EH (cell line): ENCODE data around the gene BTN3A1.
"Not testable (repeated sequence)": the region's sequence is repeated elsewhere in the genome, so short reads cannot be mapped to it uniquely, and the experiment has no call there.

Experiments
- DNase-seq: peaks from one replicate; pipeline ENCODE4 v3.0.0-alpha.2; 2015; ENCODE audit warnings: low read depth

The BTN3A1 gene

DNA sequence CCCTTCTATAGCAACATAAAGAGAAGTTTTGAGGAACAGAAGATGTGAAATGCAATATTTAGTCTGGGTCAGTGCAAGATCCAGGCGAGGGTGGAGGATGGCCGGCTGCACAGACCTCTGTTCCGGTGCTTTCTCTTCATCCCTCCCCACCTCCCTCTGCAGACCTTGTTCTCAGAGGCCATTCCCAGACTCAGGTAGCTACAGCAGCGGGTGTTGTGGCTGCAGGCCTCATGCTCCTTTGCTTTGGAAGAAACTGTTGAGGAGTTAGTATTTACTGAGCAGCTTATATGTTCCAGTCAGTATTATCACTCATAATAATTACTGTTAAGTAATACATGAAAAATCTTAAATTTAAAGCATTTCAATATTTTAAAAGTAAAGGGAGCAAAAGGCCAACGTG, 39.9 kb downstream of the BTN3A1 start:
- DNase-seq = no peak

DNA sequence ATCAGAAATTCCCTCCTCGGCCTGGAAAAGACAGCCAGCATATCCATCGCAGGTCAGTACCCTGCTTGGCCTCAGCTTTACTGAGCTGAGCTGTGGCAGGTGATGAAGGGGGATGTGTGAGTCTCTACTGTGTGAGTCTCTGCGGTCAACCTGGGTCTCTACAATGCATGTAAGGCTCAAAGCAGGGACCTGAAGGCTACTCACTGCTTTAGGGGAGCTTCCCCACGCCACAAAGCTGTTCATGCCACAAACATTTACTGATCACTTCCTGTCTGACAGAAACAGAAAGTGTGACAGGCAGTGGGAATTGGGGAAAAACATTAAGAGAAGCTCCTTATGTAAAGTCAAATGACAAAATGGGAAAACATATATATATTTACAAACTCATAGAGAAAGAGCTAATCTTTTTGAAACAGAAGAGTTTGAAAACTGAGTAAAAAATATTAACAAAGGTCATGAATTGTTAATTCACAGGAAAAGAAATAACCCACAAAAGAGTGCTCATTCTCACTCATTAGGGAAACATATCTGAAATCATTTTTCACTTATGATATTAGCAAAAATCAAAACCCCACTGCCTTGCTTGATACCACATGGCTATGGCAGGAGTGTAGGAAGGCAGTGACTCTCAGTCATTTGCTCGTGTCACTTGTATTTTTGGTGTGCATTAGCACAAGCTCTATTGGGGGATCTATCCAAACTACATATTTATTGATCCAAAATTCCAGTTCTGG, 44.0 kb downstream of the BTN3A1 start:
- peak; percentile 9 for DNase-seq

DNA sequence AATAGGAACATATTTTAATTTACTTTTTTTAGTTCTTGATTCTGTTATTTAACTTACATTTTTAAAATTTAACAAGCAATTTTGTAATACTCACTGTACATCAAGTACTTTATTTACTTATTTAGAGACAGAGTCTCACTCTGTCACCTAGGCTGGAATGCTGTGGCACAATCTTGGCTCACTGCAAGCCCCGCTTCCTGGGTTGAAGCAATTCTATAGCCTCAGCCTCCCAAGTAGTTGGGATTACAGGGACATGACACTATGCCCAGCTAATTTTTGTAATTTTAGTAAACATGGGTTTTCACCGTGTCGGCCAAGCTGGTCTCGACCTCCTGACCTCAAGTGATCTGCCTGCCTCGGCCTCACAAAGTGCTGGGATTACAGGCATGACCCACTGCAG, 45.2 kb downstream of the BTN3A1 start:
- DNase-seq = no peak

DNA sequence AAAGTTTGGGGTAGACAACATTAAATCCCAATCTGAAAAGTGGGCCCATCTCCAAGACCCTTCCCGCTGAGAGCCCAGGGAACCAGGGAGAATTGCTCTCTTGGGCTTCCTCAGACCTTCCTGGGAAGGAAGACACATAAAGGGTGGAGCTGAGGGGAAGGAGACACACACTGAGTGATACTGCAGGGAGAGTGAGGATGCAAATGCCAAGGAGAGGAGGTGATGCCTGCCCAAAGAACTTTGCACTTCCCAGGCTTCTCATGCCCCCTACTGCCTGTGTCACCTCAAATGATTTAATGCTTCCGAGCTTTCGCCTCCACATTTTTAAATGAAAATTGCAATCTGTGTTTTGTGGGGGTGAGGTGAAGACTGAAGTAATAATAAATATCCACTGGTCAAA, 48.2 kb downstream of the BTN3A1 start:
- no peak for DNase-seq

DNA sequence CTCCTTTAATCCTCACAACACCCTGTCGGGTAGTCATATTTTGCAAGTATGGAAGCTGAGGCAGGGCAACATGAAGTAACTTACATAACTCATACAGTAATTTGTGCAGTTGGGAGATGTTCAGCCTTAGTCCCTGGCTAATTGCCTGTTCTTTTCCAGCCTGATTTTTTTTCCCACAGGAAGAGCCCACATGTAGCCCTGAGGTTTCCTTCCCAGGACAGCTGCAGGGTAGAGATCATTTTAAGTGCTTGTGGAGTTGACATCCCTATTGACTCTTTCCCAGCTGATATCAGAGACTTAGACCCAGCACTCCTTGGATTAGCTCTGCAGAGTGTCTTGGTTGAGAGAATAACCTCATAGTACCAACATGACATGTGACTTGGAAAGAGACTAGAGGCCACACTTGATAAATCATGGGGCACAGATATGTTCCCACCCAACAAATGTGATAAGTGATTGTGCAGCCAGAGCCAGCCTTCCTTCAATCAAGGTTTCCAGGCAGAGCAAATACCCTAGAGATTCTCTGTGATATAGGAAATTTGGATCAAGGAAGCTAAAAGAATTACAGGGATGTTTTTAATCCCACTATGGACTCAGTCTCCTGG, 50.7 kb downstream of the BTN3A1 start:
- peak; percentile 23 for DNase-seq

DNA sequence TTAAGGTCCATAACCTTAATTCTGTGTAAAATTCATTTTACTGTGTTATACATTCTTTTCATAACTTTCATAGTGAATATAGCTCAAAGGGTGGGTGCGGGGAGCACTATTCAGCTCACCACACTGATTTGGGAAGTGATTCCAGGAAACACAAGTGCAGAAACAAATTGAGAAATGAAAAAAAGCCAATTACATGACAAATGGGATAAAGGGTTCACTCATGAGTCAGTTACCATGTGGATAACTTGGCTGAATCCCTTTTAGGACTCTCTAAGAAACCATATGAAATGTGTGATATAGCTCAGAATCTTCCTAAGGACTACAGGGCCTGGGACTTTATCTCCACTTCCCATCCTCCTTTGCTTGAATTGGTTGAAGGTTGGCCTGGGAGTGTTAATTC, 52.6 kb downstream of the BTN3A1 start:
- peak; percentile 32 for DNase-seq

DNA sequence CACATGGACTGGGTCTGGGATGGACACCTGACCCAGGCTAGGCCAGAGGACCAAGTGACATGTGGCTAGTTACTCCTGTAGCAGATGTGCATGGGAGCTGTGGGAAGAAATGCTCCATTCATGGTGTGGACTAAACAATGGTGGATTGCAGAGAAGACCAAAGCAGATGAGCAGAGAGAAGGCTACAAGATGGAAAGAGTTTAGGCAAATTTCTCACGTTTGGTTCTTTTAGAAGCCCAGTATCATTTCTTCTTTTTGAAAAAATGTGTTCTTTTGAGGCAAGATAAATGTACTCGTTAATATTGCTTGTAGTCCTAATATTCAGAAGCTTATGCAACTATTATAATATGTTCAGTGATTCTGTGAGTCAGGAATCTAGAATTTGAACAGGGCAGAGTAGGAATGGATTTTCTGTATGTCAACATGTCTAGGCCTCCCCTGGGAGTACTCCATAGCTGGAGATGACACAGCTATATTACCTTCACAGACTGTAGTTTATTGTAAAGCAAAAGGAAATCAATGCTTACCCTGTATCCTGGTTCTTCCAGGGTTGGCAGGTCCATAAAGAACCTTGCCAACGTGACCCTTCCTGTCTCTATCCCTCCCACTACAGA, 53.4 kb downstream of the BTN3A1 start:
- DNase-seq = no peak

DNA sequence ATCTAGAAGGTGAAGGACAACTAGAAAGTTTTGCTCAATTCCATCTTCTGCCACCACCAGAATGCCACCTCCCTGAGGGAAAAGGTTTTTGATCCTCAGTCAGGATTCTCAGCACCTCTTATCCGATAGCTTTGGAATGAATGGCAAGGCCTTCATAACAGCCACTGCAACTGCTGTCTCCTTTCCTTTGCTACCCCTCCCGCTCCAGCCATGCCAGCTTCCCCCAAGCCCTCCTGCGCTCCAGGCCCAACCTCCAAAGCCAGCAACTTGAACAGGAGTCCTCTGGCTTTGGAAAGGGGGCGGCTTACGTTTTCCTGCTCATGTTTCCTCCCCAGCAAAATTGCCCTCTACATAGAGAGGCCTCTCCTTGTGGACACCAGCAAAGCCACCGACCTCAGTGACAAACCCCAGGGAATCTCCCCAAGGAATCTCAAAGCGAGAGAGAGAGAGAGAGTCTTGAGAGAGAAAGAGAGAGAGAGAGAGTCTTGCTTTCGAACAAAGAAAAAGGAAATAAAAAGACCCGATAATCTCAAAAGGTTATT, 55.3 kb downstream of the BTN3A1 start:
- DNase-seq = no peak

DNA sequence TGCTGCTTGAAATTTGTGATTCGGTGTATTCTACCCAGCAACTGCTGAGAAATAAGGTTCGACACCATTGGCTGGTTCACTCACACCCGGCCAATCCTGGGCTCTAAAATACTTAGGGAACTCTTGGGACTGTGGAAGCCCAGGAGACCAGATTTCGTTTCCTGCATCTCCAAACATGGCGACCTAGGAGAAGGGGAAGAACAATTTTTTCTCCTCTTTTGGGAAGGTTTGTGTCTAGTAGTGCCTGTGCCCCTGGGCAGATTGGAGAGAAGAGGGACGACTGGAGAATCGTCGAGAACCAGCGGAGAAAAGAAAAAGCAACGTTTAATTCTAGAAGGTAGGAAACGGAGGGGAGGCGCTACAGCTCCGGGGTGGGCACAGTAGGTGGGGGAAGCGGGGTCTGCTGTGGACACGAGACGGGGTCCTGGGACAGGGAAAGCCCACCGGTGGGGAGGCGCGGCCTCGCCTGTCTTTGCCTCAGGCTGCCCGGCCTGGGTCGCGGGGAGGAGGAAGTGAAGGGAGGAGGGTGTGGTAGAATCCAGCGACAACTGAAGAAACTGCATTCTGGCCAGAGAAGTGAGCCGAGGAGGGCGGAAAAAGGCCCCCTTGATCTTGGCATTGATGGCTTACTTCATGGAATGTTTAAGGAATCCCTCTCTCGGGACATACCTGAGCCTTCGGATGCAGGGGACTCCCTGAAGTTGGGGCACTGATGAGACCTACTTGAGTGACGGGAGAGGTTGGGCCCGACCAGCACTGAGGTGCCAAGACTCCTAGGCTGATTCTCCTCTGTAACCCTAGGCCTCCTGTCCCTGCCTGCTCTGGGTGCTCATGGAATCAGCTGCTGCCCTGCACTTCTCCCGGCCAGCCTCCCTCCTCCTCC, 56.0 kb downstream of the BTN3A1 start, which contains the start of gene BTN2A1:
Gene BTN2A1, plus strand, starts transcription at position 150 of the 883 bp plus-strand sequence. Its CDS starts 682 bp downstream, at position 832.
- peak; percentile 95 for DNase-seq

DNA sequence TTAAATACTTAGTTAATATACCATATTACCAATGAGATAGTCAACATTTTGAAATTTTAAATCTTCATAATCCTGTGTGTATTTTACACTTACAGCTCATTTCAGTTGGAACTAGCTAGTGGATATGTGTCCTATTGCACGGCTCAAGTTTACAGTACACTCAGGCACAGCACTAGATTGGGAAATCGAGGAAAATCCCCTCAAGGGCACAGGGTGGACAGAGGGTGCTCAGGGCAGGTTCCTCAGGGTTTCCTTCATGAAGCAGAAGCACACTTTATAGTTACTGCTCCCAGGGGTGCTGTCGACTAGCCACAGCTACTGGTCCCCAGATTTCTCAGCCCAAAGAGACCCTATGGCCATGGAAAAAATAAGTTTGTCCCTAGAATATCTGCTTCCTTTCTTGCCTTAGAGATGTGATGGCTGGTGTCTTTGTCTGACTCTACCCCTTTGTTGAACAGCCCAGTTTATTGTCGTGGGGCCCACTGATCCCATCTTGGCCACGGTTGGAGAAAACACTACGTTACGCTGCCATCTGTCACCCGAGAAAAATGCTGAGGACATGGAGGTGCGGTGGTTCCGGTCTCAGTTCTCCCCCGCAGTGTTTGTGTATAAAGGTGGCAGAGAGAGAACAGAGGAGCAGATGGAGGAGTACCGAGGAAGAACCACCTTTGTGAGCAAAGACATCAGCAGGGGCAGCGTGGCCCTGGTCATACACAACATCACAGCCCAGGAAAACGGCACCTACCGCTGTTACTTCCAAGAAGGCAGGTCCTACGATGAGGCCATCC, 57.1 kb downstream of the BTN3A1 start:
- DNase-seq = no peak

DNA sequence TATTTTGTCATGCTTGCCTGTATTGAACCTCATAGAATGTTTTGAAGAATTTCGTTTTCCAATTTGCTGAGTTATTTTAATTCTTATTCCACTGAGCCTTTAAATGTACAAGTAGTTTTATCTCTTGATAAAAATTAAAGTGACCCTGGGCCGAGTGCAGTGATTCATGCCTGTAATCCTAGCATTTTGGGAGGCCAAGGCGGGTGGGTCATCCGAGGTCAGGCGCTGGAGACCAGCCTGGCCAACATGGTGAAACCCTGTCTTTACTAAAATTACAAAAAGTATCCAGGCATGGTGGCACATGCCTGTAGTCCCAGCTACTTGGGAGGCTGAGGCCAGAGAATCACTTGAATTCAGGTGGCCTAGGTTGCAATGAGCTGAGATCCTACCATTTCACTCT, 59.3 kb downstream of the BTN3A1 start:
- not testable (repeated sequence) for DNase-seq

DNA sequence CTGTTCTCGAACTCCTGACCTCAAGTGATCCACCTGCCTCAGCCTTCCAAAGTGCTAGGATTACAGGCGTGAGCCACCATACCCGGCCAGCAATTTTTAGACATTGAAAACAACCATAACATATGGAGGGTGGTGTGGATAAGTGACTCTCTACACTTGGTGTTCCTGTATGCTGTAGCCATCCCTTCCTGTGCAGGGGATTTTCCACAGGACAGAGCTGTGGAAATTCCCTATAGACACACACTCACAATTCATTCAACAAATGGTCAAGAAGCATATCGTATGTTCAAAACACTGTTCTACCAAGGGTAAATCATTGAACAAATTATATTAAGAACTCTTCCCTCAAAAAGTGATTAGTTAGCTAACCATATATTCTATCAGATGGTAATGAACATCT, 61.9 kb downstream of the BTN3A1 start:
- no peak for DNase-seq

DNA sequence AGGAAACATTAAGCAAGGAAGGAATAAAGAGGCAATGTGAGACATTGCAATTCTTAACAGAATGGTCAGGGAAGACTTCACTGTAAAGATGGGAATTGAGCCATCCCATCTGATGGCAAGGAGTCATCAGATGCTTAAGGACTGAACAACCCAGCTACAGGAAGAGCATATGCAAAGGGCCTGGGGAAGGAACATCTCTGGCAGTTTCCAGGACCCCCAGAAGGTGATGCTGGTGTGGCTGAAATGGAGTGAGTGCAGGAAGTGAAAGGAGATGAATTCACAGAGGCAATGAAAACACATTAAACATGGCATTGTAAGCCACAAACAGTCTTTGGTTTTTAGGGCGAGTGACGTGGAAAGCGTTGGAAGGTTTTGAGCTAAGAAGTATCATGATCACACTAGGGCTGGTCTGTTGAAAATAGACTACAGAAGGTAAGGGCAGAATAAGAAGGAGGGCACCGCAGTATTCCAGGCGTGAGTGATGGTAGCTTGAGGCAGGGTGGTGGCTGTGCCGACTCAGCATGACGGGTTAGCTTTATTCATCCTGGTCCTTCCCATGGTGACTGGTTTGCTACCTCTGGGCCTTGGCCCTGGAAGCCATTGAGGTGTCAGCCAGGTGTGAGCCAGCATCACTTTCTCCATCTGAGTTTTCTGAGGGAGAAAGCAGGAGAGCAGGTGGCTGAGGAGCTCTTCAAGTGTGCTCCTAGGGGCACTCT, 62.5 kb downstream of the BTN3A1 start:
- DNase-seq = no peak
